Prostate gland (tissue), 2 donors: ENCODE measurements around the gene OR2V2. TPM values are rescaled to one million over a fixed set of nuclear protein-coding genes. Genes with fewer than 3 reads are reported as not detected.

ENCODE experiments used
- DNase-seq: peaks from one replicate; pipeline ENCODE4 v3.0.0-alpha.2; 2019; ENCODE audit warnings: low spot score
- H3K27ac ChIP-seq, 2 donors: fragments of 200-600 bp; sonication (generic); 2 replicates each; pipeline ENCODE4 v1.5.1; 2017 to 2019
- H3K27me3 ChIP-seq: fragments of 200-600 bp; sonication (generic); replicated peaks from 2 replicates; pipeline ENCODE4 v1.5.1; 2019; ENCODE audit not compliant: insufficient read depth
- H3K36me3 ChIP-seq, 2 donors: fragments of 200-600 bp; sonication (generic); 1 replicate in 1 of 2; 2 replicates in 1 of 2; pipeline versions ENCODE4 v1.5.1 to v1.8.1; 2017 to 2019
- H3K4me1 ChIP-seq: fragments of 200-600 bp; sonication (generic); replicated peaks from 2 replicates; pipeline ENCODE4 v1.5.1; 2019
- H3K4me3 ChIP-seq, 2 donors: fragments of 200-600 bp; sonication (generic); 2 replicates each; pipeline ENCODE4 v1.5.1; 2017 to 2019
- H3K9me3 ChIP-seq: fragments of 200-600 bp; sonication (generic); 2 replicates; pipeline ENCODE4 v1.5.1; 2017
- POLR2A ChIP-seq: fragments of 450-650 bp; IDR thresholded peaks from one replicate; pipeline ENCODE4 v1.6.1; 2016; ENCODE audit warnings: antibody characterized with exemption, mild to moderate bottlenecking
- POLR2AphosphoS5 ChIP-seq: sonication (generic); formaldehyde crosslinking; IDR thresholded peaks from one replicate; pipeline ENCODE4 v1.6.1; 2017; ENCODE audit warnings: antibody characterized with exemption
- WGBS: methylation state at CpG from one replicate; pipeline ENCODE4 v1.1.5; 2018; 5-methylcytosine and 5-hydroxymethylcytosine counted together
- intact Hi-C: fragments of 100-400 bp; cut with DNase I; formaldehyde crosslinking; loops from one replicate; pipeline ENCODE4 v1.14.2; 2022
- total RNA-seq, 2 donors: library from RNA; depleted of rRNA; stranded (reverse); fragments of >200 nt; gene quantifications; one replicate each; pipeline ENCODE4 v1.1.0, GENCODE V29; 2016
- TF ChIP-seq, protein P1 (sequence below), 4 experiments: fragments of 200-600 bp in 2 of 4; fragments of 450-650 bp in 2 of 4; sonication (generic) in 2 of 4; IDR thresholded peaks; 1 replicate in 3 of 4; 2 replicates in 1 of 4; pipeline ENCODE4 v1.5.1; 2016 to 2019; ENCODE audit warnings: antibody characterized with exemption in 4 of 4, mild to moderate bottlenecking in 2 of 4, moderate library complexity in 2 of 4

Gene OR2V2
- total RNA-seq, 2 donors from 2014 or later = not detected

DNA sequence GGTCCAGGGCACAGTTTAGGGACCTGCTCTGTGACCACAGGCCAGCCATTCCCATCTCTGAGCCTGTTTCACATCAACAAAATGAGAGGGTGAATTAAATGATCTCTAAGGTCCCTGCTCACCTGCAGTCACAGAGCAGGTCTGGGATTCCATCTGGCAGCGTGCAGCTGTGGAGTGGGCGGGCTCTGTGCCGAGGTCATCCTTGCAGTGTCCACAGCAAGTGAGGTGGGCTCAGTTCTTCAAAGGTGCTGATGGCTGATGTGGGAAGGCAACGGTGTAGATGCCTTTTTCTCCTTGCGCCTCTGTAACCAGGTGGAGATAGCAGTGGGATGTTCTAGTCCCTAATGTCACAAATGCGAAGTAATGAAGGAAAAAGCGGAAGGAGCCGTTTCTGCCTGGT, 28.3 kb upstream of the OR2V2 start:
- TF ChIP-seq POLR2AphosphoS5 = no peak
- no peak for TF ChIP-seq POLR2A
- TF ChIP-seq, protein P1, sequence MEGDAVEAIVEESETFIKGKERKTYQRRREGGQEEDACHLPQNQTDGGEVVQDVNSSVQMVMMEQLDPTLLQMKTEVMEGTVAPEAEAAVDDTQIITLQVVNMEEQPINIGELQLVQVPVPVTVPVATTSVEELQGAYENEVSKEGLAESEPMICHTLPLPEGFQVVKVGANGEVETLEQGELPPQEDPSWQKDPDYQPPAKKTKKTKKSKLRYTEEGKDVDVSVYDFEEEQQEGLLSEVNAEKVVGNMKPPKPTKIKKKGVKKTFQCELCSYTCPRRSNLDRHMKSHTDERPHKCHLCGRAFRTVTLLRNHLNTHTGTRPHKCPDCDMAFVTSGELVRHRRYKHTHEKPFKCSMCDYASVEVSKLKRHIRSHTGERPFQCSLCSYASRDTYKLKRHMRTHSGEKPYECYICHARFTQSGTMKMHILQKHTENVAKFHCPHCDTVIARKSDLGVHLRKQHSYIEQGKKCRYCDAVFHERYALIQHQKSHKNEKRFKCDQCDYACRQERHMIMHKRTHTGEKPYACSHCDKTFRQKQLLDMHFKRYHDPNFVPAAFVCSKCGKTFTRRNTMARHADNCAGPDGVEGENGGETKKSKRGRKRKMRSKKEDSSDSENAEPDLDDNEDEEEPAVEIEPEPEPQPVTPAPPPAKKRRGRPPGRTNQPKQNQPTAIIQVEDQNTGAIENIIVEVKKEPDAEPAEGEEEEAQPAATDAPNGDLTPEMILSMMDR (IDR thresholded peaks at IDR 0.05) = no peak
- Histone ChIP-seq H3K27me3 (peaks cover 12% of the 10 kb centered on the region), H3K36me3 (no peaks in the 10 kb centered on the region), H3K9me3 (no peaks in the 10 kb centered on the region), H3K27ac (no peak overlapping the region), H3K4me3 (no peak overlapping the region), H3K4me1 (no peaks in the 10 kb centered on the region)
- 91% methylated on average over 8 of the region's 8 CpGs for WGBS
- DNase-seq = no peak
- intact Hi-C loops = no loop called here

DNA sequence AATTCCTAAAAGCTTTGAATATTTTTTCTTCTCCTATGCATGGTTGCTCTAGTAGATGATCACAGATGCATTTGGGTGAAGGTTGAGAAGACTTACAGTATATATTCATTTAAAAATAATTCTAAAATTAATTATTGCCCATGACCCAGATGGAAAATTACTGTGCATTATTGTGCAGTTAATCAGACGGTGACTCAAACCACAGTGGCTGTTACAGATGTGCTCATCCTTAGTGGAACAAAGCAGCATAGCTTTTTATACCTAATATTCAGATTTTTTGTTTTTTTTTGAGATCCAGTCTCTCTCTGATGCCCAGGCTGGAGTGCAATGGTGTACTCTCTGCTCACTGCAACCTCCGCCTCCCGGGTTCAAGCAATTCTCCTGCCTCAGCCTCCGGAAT, 27.1 kb upstream of the OR2V2 start:
- H3K9me3 ChIP-seq = no peaks in the 10 kb centered on the region
- H3K4me1 ChIP-seq = no peaks in the 10 kb centered on the region
- H3K27ac ChIP-seq = no peak overlapping the region
- peaks cover 6% of the 10 kb centered on the region for H3K27me3 ChIP-seq
- WGBS = 89% methylated on average over 4 of the region's 4 CpGs
- TF ChIP-seq, protein P1 (IDR thresholded peaks at IDR 0.05) = no peak
- no peak for TF ChIP-seq POLR2A
- no peak for TF ChIP-seq POLR2AphosphoS5
- no peak overlapping the region for H3K4me3 ChIP-seq
- DNase-seq = no peak
- intact Hi-C loops = no loop called here
- H3K36me3 ChIP-seq = no peaks in the 10 kb centered on the region

DNA sequence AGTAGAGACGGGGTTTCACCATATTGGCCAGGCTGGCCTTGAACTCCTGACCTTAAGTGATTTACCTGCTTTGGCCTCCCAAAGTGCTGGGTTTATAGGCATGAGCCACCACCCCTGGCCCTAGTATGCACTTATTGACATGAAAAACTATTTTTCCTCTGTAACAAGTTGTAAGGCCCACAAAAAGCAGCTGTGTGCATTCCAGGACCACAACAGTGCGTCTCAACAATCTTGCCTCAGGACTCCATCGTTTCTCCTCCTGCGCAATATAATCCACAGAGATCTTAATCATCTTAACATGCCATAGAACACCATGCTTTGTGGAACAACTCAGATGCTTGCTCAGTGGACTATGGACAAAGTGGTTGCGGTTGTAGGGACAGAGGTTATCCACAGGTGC, 26.6 kb upstream of the OR2V2 start:
- H3K4me1 ChIP-seq = no peaks in the 10 kb centered on the region
- H3K27me3 ChIP-seq = peaks cover 6% of the 10 kb centered on the region
- no peak for DNase-seq
- no peak overlapping the region for H3K27ac ChIP-seq
- intact Hi-C loops = no loop called here
- H3K36me3 ChIP-seq = no peaks in the 10 kb centered on the region
- H3K9me3 ChIP-seq = no peaks in the 10 kb centered on the region
- 85% methylated on average over 5 of the region's 5 CpGs for WGBS
- TF ChIP-seq POLR2AphosphoS5 = no peak
- TF ChIP-seq, protein P1 (IDR thresholded peaks at IDR 0.05) = no peak
- TF ChIP-seq POLR2A = no peak
- no peak overlapping the region for H3K4me3 ChIP-seq

DNA sequence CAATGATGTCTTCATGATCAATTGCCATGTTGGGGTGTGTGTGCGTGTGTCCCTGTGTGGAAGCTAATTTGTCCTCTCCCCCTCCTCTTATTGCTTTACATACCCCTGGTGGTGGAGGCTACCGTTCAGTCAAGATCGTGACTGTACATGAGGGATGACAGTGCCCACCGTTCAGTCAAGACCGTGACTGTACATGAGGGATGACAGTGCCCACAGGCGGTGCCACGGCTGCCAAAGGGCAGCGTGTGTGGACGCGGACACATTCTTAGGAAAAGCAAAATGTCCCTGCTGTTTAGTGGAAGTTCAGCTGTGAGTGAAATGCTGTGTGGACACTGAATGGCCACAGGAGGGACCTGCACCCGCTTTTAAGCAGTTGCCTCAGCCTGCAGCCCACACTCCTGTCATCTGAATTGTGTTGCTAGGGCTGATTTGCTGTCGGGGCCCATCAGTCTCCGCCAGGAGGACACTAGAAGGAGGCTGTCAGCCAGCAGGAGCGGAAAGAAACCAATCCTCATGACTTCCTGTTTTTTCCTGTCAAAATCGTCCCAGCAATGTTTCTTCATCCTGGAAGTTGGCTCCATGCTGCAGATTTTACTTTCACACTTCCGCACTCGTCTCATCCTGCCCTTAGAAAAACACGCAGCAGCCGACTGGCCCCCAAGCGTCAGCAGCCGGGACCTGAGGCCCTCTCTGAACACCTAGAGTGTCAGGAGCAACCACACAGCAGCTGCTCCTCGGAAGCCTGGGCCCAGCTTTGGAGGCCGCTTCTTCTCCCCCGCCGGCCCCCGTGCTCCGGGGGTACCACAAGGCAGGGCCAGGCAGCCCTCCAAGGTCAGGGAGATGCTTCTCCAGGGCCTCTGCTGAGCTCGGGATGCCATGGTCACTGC, 25.5 kb upstream of the OR2V2 start:
- Histone ChIP-seq H3K36me3 (no peaks in the 10 kb centered on the region), H3K9me3 (no peaks in the 10 kb centered on the region), H3K4me1 (no peaks in the 10 kb centered on the region), H3K27ac (no peak overlapping the region), H3K27me3 (peaks cover 6% of the 10 kb centered on the region), H3K4me3 (no peak overlapping the region)
- intact Hi-C loops = no loop called here
- TF ChIP-seq POLR2A = no peak
- TF ChIP-seq, protein P1 (IDR thresholded peaks at IDR 0.05) = no peak
- TF ChIP-seq POLR2AphosphoS5 = no peak
- WGBS = 70% methylated on average over 28 of the region's 28 CpGs
- no peak for DNase-seq

DNA sequence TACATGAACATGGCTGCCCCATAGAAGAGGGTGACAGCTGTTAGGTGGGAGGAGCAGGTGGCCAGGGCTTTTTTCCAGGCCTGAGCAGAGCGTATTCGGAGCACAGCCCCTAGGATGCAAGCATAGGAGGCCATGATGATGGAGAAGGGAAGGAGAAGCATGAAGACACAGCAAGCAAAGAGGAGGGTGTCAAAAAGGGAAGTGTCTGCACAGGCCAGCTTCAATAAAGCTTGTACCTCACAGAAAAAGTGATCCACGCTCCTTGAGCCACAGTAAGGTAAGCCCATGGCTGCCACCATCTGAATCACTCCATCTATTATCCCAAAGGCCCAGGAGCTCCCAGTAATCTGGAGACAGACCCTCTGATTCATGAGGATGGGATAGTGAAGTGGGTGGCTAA, 22.9 kb upstream of the OR2V2 start:
- TF ChIP-seq, protein P1 (IDR thresholded peaks at IDR 0.05) = no peak
- TF ChIP-seq POLR2AphosphoS5 (no peak), POLR2A (no peak)
- intact Hi-C loops = no loop called here
- Histone ChIP-seq H3K4me3 (no peak overlapping the region), H3K36me3 (no peaks in the 10 kb centered on the region), H3K4me1 (no peaks in the 10 kb centered on the region), H3K27me3 (peaks cover 5% of the 10 kb centered on the region), H3K27ac (no peak overlapping the region), H3K9me3 (no peaks in the 10 kb centered on the region)
- WGBS = 87% methylated on average over 3 of the region's 3 CpGs
- no peak for DNase-seq
